Occipital lobe (tissue), 2 donors: Measurements from ENCODE around the gene SLC6A4. TPM values are rescaled to one million over a fixed set of nuclear protein-coding genes. Genes with fewer than 3 reads are reported as not detected.

ENCODE experiments used
- DNase-seq: peaks from one replicate; lab custom pipeline; 2025; lab: John Stamatoyannopoulos, UW
- total RNA-seq: library from RNA; depleted of rRNA; stranded (reverse); fragments of >200 nt; gene quantifications from one replicate; pipeline ENCODE4 v1.2.3, GENCODE V29; 2014

Gene SLC6A4
- 2.2 TPM for total RNA-seq

DNA sequence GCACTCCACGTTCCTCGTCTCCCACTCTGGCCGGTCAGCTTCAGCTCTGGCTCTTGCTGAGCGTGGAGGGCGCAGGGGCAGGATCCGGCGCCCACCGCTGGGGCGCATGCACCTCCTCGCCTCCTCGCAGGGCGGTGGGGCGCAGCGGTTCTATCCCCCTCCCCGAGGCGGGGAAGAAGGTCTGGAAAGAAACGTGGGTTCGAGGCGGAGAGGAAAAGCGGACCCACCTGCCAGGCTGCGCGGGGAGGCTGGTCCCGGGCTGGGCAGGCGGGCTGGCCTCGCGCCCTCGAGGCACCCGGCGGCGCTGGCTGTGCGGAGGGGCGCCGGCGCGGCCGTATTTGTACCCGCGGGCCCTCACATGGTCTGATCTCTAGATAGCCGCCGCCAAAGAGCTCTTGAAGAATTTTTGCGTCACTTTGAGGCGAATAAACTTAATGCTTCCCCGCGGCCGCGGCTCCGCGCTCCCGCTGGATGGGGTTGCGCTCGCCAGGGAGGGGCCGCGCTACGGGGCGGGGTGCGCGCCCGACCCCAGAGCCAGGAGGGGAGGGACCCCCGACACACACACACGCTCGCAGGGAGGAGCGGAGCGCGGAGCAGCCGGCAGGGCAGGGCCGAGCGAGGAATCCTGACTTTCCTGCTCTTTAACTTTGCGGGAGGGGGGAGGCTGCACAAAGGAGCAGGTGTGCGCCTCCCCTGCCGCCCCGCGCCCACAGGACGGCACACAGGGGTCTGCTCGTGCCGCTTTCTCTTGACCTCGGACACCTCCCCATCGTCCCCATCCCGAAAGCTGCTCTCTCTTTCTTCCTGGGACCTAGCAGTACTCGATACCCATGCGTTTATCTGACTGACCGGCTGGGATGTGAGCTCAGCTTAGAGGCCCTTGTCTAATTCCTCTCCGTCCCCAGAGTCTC is at the start of gene SLC6A4:
Gene SLC6A4, minus strand, starts transcription at position 312 of the 911 bp plus-strand sequence. CDS start 13,739 bp downstream, outside the sequence.
- no peak for DNase-seq

- DNase-seq, result no peak
These were observed 43.7 kb upstream of the SLC6A4 start for GRCh38 chr17:30279156-30279555.

- no peak for DNase-seq
These were observed 42.5 kb upstream of the SLC6A4 start for GRCh38 chr17:30278032-30278431.

GRCh38 chr17:30275911-30276310 is 40.4 kb upstream of the SLC6A4 start:
- DNase-seq, result no peak

DNA sequence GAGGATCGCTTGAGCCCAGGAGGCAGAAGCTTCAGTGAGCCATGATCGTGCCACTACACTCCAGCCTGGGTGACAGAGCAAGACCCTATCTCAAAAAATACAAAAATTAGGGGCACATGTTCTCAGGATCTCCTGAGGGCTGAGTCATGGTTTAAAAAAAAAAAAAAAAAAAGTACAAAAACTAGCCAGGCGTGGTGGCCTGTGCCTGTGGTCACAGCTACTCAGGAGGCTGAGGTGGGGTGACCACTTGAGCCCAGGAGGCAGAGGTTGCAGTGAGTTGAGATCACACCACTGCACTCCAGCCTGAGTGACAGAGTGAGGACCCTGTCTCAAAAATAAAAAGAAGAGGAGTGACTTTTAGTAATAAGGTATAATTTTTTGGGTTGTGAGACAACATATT is 39.4 kb upstream of the SLC6A4 start:
- DNase-seq, result no peak

DNA sequence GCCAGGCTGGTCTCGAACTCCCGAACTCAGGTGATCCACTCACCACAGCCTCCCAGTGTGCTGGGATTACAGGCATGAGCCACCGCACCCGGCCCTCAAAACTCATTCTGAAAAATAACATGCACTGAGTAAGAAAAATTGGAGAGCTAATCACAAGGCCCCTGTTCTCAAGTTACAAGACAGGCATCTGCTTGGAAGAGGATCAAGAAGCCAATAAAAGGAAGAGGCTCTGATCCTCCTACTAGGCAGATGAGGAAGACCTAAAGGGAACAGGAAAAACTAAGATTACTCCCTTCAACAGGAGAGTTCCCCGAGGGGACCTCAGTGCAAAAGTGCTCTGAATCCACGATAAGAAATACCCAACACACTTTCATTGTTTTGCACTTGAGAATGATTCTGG is 37.9 kb upstream of the SLC6A4 start:
- no peak for DNase-seq

DNA sequence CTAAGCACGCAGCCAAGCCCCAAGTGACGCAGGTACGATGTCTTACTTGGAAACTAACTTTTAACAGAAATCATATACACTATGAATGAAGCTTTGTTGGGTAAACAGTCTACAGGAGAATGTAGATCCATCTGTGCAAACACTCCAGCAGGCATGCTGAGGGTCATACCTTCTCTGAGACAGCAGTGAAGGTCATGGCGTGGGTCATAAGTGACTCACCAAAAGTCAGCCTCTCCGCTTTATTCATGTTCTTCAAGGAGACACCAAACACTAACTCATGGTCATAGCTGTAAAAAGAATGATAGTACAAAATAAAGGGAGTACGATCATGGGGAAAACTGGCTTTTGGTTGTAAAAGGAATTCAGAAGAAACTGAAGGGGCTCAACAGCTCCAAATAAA is 35.6 kb upstream of the SLC6A4 start:
- no peak for DNase-seq

DNA sequence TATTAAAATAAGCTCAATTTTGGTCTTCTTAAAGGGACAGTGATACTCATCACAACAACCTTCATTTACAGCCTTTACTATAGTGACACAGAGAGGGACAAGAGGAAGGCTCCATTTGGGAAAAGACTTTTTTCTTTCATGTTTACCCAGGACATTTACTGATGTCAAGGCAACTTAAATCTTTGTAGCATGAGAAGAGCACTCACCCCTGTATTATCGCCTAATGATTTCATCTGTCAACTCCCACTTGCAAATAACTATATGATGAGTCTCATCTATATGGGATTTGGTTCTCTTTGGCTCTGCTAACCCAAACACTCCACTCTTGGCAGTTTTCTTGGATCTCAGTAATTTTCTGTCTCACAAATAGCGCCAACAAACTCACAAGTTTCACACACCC is 32.1 kb upstream of the SLC6A4 start:
- DNase-seq, result no peak

DNA sequence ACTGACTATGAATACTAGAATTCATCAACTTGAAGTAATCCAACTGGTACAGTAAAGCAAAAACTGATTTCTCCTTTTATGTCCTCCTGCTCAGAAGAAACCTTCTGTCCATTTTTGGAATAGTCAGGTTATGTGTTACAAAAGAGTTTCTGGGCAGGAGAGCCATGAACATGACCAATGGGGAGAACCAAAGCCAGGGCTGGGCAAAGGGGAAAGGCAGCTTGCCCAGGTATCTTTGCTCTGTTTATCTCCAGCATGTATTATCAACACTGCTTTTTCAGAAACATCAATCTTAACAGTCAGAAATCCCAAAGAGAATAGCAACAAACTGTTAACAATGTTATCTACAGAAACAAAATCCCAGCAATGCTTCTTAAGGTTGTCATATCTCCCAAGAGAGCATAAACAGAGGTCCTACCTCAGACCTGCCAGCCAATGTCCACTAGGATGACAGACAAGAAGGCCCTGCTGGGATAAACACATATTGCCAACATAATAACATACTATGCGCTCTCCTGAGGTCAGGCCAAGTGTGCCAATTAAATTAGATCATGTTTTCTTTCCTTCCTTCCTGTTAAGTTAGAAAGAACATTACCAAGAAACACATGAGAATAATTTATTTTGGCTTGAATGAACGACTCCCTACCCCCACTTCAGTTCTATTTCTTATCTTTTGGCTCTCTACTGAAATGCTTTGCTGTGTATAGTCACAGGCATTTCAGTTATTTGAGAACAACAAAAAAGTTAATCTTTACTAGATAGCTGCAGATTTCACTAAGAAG is 28.2 kb upstream of the SLC6A4 start:
- DNase-seq, result no peak

GRCh38 chr17:30256756-30257506 is 21.4 kb upstream of the SLC6A4 start:
- no peak for DNase-seq

- DNase-seq, result no peak
These were observed 18.7 kb upstream of the SLC6A4 start for GRCh38 chr17:30254150-30254549.

- DNase-seq, result no peak
These were observed 17.8 kb upstream of the SLC6A4 start for GRCh38 chr17:30253312-30253711.

DNA sequence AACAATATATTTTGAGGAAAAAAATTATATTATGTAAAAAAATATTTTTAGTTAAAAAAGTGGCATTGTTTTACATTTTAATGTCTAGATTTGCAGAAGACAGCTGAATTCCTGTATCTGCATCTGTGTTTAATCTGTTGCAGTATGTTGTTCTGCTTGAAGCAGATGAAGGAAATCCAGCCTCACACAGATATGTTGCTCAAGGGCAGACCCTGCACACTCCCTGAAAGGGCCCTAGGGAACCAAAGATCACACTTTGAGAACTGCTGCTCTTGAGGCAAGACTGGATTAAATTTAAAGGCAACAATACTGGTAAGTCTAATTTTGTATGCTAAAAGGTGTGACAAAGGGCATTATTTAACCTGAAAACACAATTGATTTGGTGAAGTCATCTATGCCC is 16.4 kb upstream of the SLC6A4 start:
- DNase-seq, result no peak

GRCh38 chr17:30249460-30249859 is 14.0 kb upstream of the SLC6A4 start:
- DNase-seq, result no peak

DNA sequence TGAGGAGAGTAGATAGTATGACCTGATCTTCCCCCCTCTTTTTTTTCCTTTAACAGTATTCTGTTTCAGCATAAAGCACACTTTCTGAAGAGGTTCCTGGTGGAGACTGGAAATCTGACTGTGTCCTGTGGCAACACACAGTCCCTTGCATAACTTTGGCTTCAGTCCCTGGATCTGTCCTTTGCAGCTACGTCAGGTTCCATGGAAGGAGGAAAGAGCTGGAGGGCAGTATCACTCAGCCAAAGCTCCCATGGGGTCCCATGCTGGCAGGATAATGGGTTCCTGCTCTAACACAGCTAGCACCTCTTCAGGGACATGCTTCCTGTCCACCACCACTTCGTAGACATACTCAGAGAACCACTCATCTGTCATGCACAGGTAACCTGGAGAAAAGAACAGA is 13.3 kb upstream of the SLC6A4 start:
- no peak for DNase-seq

DNA sequence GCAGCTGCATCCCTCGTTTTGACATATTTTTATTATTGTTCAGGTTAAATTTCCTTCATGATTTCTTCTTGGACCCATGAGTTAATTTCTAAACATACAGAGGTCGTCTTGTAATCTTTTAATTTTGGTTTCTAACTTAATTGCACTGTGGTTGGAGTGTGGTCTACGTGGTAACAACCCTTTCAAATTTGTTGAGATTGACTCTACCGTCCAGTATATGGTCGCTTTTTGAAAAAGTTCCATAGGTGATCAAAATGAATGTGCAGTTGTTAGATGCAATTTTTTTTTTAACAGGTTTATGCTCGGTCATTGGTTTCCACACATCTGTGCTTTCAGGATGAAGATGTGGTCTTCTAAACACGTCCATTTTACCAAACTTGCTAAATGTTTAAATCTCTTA is 11.0 kb upstream of the SLC6A4 start:
- DNase-seq, result no peak

DNA sequence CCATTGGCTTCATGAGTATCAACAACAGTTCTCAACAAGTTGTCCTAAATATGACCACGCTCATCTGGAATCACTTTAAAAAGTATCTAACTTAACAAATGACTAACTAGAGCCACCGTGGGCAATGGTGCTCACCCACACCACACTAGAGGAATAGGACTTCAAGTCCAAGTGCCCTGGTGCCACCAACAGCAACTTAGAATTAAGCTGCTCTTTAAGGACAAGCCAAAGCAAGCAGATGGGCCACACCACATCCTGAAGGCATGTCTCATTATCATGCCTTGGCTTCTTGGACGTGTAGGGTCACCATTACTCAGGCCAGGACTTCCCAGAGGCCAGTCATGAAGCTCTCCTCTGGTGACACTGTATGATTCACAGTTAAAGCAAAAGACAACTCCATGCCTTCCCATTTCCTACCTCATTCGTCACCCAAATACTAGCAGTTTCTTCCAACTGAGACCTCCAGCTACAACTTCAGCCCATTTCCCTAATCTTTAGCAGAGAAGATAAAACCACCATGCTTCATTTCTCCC is 9.4 kb upstream of the SLC6A4 start:
- no peak for DNase-seq

GRCh38 chr17:30243568-30243967 is 8.1 kb upstream of the SLC6A4 start:
- DNase-seq, result no peak

DNA sequence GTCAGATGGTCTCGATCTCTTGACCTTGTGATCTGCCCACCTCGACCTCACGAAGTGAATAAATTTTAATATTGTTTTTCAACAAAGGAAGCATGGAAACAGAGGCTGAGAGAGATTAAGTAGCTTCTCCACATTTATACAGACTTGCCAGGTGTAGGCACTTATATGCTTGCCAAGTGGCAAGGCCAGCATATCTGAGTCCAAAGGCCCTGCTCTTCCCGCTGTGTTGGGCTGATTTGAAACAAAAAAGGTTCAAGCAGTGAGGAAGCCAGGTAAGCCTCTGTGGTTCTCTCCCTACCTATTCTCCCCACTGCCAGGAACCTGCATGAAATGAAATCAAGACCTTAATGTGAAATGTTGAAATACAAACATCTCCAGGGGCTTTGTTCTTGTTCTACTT is 7.5 kb upstream of the SLC6A4 start:
- DNase-seq, result no peak

DNA sequence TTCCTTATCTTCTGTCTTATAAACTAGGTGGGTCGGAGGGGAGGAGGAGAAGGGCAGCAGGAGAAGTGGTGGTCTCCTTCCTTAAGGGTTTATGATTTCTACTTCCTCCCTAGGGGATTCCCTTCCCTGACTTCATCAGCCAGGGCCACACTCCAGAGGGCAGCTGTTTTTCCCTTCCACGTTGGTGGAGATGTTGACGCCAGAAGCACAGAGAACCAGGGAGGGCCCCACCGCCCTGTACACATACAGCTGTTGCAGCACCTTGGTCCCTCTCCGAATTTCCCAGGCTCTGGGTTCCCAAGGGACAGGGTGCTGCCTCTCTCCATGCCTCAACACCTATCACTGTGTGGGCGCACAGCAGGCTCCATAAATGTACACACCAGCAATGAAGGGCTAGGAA is 5.6 kb upstream of the SLC6A4 start:
- DNase-seq, result no peak

DNA sequence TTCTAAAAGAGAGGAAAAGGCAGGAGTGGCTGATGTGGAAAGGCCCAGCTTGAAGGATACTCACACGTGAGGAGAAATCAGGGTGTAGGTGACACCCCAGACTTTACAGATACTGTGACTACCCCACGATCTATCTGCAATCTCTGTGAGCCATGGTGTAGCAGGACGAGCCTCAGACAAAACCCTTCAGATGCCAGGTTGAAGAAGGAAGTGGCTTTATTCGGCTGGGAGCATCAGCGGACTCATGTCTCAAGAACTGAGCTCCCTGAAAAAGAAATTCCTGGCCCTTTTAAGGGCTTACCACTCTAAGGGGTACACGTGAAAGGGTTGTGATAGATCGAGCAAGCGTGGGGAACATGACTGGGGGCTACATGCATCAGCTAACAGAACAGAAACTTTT is 4.7 kb upstream of the SLC6A4 start:
- no peak for DNase-seq

- DNase-seq, result no peak
These were observed 3.6 kb upstream of the SLC6A4 start for GRCh38 chr17:30239089-30239462.
